NCI-H446 (cell line): ENCODE results near the gene CUL9.
A peak's percentile ranks its signal among the peaks of the same experiment; 100 is the strongest.

Experiments
- DNase-seq, 2 experiments: peaks; one replicate each; lab custom pipeline; 2025; lab: John Stamatoyannopoulos, UW

CUL9 gene

DNA sequence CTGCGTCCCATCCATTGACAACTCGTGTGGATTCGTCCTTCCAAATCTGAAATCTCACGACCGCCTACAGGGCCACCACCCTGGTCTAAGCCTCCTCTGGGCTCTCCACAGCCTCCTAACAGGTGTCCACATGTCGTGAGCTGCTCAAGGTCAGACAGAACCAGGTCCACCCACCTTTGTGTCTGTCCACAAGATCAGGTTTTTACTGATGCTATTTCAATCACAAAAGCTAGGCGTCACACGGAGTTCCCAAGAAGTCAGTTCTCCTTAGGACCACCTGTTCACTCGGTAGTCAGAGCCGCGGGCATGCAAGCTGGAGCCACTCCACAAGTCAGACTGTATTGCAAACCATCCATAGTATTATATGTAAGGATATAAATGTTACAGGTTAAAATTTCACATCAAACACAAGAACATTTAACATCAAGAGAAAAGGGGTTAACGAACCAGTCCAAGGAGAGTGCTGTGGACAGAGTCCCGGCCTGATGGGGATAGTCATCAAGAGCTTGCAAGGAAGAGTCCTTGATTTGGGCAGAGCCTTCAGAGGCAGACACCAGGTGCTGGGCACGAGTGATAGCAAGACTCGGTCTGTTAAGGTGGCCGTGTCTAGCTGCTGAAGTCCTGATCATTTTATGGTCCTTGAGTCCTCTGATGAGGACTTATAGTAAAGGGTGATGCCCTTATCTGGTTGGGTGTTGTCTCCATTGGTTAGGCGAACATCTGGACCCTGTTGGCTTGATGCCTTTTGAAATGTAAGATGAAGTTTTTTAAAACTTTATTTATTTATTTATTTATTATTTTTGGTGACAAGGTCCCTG lies 48.0 kb downstream of the CUL9 start:
- DNase-seq, result no peak

DNA sequence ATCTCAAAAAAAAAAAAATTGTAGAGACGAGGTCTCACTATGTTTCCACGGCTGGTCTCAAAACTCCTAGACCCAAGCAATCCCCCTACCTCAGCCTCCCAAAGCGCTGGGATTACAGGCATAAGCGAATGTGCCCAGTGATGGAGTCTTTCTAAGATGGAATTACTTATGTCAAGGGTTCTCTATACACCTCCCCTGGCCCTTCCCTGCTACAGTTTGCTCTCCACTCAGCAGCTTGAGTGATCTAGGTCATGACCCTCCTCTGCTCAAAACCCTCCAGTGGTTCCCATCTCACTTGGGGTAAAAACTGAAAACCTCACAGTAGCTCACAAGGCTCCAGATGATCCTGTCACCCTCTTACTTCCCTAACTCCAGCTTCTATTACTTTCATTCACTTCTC lies 49.1 kb downstream of the CUL9 start:
- DNase-seq, result no peak

DNA sequence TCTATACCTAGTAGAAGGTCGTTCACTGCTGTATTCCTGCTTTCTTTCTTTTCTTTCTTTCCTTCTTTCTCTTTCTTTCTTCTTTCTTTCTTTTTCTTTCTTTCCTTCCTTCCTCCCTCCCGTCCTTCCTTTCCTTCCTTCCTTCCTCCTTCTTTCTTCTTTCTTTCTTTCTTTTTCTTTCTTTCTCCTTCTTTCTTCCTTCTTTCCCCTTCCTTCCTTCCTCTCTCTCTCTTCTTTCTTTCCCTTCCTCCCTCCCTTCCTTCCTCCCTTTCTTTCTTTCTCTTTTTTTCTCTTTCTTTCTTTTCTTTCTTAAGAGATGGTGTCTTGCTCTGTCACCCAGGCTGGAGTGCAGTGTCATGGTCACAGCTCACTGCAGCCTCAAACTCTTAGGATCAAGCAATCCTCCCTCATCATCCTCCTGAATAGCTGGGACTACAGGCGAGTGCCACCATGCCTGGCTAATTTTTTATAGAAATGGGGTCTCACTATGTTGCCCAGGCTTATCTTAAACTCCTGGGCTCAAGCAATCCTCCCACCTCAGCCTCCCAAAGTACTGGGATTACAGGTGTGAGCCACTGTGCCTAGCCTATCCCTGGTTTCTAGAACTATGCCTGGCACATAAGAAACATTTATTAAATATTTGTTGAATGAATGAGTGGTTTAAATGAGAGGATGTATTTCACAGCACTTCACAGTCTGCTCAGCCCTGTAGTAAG lies 49.9 kb downstream of the CUL9 start:
- DNase-seq, result no peak

DNA sequence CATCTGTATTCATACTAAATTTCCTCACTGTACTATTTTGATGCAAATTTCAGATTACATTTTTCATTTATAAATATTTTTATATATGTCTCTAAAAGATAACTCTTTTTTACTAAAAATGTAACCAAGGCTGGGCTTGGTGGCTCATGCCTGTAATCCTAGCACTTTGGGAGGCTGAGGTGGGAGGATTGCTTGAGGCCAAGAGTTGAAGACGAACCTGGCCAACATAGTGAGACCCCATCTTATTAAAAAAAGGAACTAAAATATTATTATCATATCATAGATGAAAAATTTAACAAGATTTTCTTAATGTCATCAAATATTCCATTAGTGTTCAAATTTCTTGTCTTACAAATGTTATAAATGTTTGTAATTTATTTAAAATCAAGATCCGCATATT lies 53.8 kb downstream of the CUL9 start:
- no peak for DNase-seq

DNA sequence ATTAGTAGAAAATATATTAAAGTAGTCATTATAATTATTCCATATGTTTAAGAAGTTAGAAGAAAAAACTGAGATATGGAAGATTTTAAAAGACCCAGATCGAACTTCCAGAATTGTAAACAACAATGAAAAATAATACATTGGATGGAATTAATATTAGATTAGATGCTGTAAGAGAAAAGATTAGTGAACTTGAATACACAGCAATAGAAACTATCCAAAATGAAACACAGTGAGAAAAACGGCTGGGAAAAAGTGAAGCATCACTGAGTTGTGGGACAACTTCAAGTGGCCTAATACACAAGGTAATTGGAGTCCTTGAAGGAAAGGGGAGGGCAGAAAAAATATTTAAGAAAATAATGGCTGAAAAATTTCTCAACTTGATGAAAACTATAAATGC lies 57.1 kb downstream of the CUL9 start:
- no peak for DNase-seq

DNA sequence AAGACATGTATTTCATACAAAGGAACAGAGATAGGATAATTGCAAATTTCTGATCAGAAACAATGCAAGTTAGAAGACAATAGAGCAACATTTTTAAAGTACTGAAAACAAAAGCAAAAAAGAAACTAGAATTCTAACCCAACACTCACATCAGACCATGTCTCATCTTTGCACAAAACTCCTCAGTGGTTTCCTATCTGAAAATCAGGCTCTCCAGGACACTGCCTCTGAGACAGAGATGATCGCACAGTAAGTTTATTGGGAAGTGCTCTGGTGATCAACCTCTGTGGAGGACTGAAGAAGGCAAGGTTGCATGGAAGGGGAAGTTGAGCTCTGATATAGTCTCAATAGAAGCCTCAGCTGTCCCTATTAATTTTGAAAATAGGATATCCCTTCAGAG lies 59.0 kb downstream of the CUL9 start:
- no peak for DNase-seq

DNA sequence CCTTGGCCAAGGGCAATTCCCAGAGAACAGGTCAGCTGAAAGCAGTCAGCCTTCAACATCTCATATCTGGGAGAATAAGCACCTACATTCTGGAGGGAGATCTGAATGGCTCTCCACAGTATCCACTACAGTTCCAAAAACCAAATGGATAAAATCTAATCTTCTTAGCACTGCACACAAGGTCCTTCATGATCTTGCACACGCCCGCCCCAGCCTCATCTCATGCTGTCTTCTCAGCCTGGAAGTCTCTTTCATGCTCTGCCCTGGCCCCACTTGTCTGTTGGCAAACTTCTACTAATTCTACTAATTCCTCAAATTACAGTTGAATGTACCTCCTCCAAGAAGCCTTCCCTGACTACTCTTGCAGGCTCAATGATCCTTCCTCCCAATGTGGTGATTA lies 59.5 kb downstream of the CUL9 start:
- DNase-seq, result no peak

DNA sequence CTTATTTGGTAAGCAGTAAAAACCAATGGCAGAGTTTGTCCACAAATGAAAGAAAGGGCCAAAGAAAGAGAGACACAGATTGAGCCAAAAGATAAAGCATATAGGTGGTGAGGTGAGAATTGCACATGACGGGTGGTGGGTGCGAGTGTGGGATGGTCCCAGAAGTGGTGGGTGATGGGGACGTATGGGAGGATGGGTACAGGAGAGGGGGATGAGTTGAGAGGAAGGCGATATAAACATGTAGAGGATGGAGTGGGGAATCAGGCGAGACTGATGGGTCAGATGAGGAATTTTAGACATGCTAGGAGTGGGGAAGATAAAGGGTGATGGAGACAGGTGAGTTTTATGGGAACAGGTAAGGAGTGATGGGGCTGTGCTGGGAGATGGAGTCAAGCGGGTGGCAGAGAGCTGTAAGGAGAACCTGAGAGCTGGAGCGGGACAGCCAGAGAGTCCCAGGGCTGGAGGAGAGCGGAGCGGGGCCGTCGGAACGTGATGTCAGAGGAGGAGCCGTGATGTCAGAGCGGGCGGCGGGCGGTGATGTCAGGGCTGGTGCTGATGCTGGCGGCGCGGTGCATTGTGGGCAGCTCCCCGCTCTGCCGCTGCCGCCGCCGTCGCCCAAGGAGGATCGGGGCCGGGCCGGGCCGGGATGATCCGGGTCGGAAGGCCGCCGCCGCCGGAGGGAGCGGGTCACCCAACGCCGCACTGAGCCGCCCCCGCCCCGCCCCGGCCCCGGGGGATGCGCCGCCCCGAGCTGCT lies 61.1 kb downstream of the CUL9 start, which contains the start of gene TTBK1:
TSS of gene TTBK1 (plus strand) at position 574 of the 756 bp plus-strand sequence. CDS start 3,180 bp downstream, outside the sequence.
- DNase-seq, result no peak

DNA sequence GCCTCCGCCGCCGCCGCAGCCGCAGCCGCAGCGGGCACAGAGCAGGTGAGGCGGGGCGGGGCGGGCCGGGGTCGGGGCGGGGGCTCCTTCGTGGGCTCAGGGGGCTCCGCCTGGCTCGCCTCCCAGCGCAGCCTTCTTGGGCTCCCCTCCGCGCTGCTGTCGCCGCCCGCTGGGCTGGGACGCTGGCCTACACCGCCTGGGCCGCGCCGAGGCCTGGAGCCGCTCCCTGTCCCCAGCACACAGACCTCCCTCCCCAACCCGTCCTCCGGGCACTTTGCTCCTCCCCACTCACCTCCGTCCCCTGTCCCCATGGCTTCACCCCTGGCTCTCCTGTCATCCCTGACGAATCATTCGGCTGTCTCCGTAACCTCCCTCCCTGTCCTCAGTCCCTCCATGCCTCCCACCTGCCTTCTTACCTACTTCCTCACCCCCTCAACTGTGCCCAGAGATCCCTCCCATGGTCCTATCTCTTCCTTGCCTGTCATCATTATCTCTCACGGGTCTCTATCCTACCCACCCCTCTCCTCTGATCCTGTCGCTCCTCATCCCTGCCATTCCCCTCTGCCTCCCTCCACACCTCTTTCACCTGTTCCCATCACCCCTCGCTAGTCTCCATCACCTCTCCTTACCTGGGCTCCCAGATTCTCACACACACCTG lies 61.8 kb downstream of the CUL9 start:
- no peak for DNase-seq

DNA sequence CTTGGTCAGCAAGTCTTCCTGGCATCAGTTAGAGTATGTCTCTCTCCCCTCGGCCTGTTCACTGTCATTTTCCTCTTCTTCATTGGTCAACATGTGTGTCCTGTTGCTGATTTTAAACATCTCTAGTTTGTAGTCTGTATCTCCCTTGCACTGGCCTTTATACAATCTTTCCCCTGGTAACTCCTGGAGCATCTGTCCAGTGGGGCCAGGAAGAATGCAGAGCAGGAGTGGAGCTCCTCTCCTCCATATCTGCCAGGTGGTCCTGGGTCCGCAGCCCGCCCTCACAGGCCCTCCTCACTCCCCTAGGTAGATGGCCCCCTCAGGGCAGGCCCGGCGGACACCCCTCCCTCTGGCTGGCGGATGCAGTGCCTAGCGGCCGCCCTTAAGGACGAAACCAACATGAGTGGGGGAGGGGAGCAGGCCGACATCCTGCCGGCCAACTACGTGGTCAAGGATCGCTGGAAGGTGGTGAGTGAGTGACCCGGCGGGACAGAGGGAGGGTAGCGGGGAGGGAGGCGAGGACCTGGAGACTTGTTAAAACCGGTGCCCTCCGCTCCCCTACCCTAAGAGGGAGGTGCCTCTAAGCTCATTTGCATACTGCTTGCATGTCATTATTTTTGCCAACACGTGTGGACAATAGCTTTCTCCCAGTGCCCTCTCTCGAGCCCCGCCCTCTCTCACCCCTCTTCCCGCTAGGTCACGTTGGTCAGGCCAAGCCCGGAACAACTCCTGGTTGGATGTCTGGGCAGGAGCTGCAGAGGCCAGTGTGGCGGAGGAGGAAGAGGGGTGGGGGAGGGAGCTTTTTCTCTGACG lies 64.5 kb downstream of the CUL9 start:
- DNase-seq, result no peak

DNA sequence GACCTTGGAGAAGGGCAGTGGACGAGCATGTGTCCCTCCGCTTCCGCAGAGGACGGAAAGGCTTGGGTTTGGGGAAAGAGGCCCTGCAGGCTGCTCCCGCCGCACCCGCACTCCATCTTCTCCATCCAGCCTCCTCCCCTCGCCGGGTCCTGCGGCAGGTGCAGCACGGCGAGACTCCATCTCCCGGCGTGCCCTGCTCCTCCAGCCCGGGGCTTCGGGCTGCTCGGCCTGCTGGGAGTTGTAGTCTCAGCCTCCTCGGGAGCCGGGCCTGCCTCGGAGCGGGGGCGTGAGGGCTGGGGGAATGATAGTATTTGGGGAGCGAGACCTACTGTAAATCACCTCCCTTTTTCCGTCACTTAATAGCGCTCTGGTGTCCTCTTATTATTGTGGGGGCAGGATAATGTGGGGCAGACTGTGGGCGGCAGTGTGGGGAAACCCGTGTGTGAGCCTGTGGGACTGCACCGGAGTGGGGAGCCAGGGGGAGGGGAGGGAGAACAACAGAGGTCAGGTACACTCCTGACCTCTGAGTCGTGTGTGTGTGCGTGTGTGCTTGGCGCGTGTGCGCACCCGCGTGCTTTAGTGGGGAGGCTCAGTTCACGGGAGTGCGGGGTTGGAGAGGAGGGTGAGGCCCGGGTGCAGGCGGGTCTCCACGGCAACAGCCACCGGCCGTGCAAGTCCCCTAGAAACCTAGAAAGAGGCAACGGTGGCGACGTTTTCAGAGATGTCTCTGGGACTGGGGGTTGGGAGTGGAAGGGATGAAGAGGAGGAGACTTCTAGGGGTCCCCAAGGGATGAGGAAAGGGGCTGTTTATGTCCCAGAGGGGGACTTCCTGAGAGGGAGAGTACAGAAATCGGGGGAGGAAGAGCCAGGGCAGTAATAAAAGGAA lies 65.4 kb downstream of the CUL9 start:
- DNase-seq, result peak; percentile 60 to 80

DNA sequence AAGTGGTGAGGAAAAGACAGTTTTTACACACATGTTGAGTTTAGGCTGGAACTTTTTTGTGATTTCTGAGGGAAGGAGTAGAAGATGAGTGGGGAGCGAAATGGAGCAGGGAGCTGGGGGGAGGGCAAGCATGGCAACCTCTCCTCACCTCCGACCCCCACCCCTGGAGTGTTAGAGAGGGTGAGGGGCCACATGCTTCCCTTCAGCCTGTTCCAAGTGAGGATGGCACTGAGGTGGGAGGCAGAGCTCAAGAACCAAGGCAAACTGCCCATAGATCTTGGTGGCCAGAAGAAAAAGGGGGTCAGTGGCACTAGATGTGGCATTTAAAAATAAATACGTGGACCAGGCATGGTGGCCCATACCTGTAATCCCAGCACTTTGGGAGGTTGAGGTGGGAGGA lies 66.1 kb downstream of the CUL9 start:
- DNase-seq, result no peak

DNA sequence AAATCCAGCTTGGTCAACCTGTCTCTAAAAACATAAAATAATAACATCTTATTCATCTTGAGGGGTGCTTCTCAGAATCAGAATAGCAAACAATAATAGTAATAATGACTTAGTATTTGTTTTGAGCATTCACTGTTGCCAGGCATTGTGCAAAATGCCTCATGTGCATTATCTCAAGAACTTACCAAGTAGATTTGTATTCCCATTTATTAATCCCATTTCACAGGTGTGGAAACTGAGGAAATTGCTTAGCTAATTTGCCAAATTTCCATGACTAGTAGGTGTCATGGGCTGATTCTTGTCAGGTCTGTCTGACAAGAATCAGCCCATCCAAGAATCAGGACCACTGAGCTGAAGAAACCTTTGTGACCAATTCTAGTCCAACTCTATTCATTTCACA lies 66.8 kb downstream of the CUL9 start:
- no peak for DNase-seq

DNA sequence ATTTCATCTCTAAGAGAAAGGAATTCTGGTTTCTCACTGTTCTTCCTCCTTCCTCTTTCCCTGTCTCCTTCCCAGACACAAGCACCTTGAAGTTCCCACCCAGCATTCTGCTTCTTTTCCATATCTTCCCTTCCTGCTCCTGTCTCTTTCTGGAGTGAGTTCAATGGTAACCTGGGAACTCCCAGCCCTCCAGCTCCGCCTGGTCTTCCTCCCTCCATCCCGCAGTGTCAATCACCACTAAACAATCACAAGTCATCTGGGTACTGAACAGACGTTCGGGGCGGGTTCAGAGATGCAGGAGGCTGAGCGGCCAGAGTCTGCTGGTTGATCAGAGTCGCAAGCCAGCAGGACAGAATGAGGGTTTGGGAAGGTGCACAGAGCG lies 69.0 kb downstream of the CUL9 start:
- DNase-seq, result peak in 1 of 2 experiments; percentile 63

DNA sequence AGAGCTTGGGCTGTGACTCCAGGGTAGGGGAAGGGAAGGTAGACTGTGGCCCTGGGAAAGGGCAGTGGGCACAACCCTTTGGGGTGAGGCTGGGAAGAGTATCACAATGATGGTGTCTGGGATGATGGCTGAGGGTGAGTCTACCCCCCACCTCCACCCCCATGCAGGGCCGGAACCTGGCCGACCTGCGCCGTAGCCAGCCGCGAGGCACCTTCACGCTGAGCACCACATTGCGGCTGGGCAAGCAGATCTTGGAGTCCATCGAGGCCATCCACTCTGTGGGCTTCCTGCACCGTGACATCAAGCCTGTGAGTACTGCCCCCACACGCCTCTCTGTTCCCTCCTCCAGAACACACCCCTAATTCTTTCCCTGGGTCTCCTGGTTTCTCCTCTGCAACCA lies 71.4 kb downstream of the CUL9 start:
- DNase-seq, result no peak

DNA sequence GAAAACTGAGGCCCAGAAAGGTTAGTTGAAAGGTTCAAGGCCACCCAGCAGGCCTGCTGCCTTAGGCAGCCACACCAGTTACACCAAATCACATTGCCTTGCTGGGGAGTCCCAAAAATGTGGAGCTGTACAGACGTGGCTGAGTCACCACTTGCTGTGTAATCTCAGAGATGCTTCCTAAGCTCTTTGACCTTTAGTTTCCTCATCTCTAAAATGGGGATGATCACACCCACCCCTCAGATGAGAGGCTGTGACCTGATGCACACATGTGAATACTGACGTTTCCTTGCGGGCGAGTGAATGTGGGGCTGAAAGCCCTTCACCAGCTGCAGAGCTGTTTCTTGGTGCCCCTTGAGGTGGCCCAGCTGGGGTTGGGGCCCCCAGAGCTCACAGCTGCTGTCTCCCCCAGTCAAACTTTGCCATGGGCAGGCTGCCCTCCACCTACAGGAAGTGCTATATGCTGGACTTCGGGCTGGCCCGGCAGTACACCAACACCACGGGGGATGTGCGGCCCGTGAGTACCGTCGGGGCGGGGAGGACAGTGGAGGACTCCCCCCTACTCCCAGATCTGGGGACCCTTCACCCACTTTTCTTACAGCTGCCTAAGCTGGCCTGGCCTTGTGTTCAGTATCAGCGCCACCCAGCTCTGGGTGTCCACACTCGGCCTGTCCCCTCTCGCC lies 72.3 kb downstream of the CUL9 start:
- no peak for DNase-seq

DNA sequence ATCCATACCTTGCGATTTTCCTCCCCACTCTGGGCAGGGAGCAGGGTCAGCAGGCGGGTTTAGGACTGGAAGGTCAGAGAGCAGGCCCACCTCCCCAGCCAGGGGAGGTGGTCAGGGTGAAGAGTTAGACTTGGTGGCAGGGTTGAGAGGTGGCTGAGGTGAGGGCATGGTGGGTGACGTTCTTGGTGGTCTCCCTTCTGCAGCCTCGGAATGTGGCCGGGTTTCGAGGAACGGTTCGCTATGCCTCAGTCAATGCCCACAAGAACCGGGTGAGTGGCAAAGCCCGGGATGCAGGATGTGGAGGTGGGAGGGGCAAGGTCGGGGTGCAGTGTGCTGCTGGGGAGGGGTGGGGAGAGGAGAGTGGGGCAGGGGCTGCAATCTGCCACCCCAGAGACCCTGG lies 72.8 kb downstream of the CUL9 start:
- DNase-seq, result no peak

DNA sequence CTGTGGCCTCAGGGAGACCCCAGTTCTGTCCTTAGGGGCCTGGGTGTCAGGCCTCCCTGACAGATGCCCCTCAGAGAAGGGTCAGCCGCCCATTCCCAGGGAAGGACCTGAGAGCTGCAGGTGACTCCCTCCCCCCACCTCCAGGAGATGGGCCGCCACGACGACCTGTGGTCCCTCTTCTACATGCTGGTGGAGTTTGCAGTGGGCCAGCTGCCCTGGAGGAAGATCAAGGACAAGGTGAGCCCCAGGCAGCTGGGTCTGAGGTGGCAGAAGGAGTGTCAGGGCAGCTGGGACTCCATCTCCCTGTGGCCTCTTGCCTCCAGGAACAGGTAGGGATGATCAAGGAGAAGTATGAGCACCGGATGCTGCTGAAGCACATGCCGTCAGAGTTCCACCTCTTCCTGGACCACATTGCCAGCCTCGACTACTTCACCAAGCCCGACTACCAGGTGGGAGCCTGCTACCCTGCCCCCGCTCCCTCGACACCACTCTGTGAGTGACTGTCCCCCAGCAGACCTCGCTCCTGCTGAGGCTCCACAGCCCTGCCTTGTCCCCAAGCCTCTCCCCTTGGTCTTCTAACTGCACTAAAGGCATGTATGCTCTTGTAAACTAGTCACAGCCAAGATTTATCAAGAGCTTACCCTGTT lies 73.5 kb downstream of the CUL9 start:
- no peak for DNase-seq

DNA sequence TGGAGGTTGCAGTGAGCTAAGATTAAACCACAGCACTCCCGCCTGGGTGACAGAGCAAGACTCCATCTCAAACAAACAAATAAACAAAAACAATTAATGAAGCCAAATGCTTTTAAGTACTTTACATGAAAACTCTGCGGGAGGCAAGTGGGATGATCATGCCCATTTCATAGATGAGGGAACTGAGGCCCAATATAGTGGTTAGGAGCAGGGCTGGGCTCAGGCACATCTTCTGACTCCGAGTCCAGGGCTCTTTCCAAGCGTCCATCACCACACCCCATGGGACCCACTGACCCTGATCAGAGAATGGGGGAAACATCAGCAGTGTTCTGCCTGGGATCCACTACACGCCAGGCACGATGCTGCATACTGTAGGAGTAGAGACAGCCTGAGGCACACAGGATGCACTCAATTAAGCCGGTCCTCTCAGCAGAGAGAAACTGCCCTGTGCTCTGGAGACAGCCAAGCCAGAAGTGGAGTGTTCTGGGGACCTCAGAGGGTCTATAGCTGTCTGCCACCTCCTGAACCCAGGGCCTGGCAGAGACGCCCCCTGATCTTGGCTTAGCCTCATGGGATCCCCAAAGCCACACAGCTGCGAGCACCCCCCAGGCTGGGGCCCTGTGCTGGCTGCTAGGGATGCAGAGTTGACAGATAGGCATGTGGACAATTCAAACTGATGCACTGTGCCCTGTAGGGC lies 74.8 kb downstream of the CUL9 start:
- DNase-seq, result no peak
